ENCODE measurements around the gene OR2D3. TPM values are rescaled to one million over a fixed set of nuclear protein-coding genes. Genes with fewer than 3 reads are reported as not detected.
"Not testable (repeated sequence)": the region's sequence is repeated elsewhere in the genome, so short reads cannot be mapped to it uniquely, and the experiment has no call there.

OR2D3 gene
- total and polyA plus RNA-seq, 9 donors: not detected

GRCh38 chr11:6927030-6927617 is 6.3 kb downstream of the OR2D3 start:
- WGBS (ENCODE audit: insufficient coverage): 21% methylated on average over 6 of the region's 11 CpGs
- H3K4me1 ChIP-seq (ENCODE audit: control insufficient read depth, insufficient read depth, low read length): peaks cover 5% of the 10 kb centered on the region
- H3K27ac ChIP-seq (ENCODE audit: low read length): no peak overlapping the region

GRCh38 chr11:6928916-6929315 is 8.1 kb downstream of the OR2D3 start:
- no peak for DNase-seq
- Histone ChIP-seq H3K9me3 (replicated peaks; ENCODE audit: control insufficient read depth, low read depth, low read length) (no peaks in the 10 kb centered on the region), H3K4me3 (ENCODE audit: low read length) (no peak overlapping the region), H3K27me3 (ENCODE audit: control insufficient read depth, insufficient read depth, low read length) (peaks cover 5% of the 10 kb centered on the region), H3K4me1 (ENCODE audit: control insufficient read depth, insufficient read depth, low read length) (peaks cover 5% of the 10 kb centered on the region), H3K36me3 (ENCODE audit: control insufficient read depth, insufficient read depth, low read length) (no peaks in the 10 kb centered on the region), H3K27ac (ENCODE audit: low read length) (no peak overlapping the region)
- WGBS (ENCODE audit: insufficient coverage): 80% methylated on average over 2 of the region's 4 CpGs

More at GRCh38 chr11:6927030-6927617, 6.3 kb downstream of the OR2D3 start:
- no peak for DNase-seq
- no peaks in the 10 kb centered on the region for H3K36me3 ChIP-seq (ENCODE audit: control insufficient read depth, insufficient read depth, low read length)
- peaks cover 5% of the 10 kb centered on the region for H3K27me3 ChIP-seq (ENCODE audit: control insufficient read depth, insufficient read depth, low read length)
- peak overlapping the region; percentile 58 for H3K4me3 ChIP-seq (ENCODE audit: low read length)
- H3K9me3 ChIP-seq (replicated peaks; ENCODE audit: control insufficient read depth, low read depth, low read length): no peaks in the 10 kb centered on the region

- no peaks in the 10 kb centered on the region for H3K36me3 ChIP-seq (ENCODE audit: control insufficient read depth, insufficient read depth, low read length)
- DNase-seq: peak; percentile 46
- H3K27ac ChIP-seq (ENCODE audit: low read length): no peak overlapping the region
- H3K27me3 ChIP-seq (ENCODE audit: control insufficient read depth, insufficient read depth, low read length): peaks cover 4% of the 10 kb centered on the region
- peaks cover 4% of the 10 kb centered on the region for H3K4me1 ChIP-seq (ENCODE audit: control insufficient read depth, insufficient read depth, low read length)
- no peaks in the 10 kb centered on the region for H3K9me3 ChIP-seq (replicated peaks; ENCODE audit: control insufficient read depth, low read depth, low read length)
- H3K4me3 ChIP-seq (ENCODE audit: low read length): no peak overlapping the region
- no CpG with 5 or more reads among the region's 3 CpGs for WGBS (ENCODE audit: insufficient coverage)
These were observed 10.4 kb downstream of the OR2D3 start for GRCh38 chr11:6931146-6931713.

DNA sequence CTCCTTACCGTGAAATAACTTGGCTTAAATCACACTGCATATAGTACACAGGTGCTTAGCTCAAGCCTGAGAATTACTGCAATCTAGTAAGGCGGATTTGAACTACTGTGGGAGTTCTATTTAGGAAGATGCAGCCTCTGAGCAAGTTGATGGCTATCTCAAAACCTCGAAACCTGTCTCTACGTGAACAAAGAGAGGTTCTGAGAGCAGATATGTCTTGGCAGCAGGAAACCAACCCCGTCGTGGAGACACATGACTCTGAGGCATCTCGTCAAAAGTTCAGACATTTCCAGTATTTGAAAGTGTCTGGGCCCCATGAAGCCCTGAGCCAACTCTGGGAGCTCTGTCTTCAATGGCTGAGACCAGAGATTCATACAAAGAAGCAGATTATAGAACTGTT is 11.3 kb downstream of the OR2D3 start:
- no peaks in the 10 kb centered on the region for H3K27me3 ChIP-seq (ENCODE audit: control insufficient read depth, insufficient read depth, low read length)
- H3K27ac ChIP-seq (ENCODE audit: low read length): no peak overlapping the region
- no peaks in the 10 kb centered on the region for H3K36me3 ChIP-seq (ENCODE audit: control insufficient read depth, insufficient read depth, low read length)
- WGBS (ENCODE audit: insufficient coverage): 79% methylated on average over 5 of the region's 7 CpGs
- DNase-seq: no peak
- H3K4me3 ChIP-seq (ENCODE audit: low read length): no peak overlapping the region
- peaks cover 3% of the 10 kb centered on the region for H3K4me1 ChIP-seq (ENCODE audit: control insufficient read depth, insufficient read depth, low read length)
- H3K9me3 ChIP-seq (replicated peaks; ENCODE audit: control insufficient read depth, low read depth, low read length): no peaks in the 10 kb centered on the region

DNA sequence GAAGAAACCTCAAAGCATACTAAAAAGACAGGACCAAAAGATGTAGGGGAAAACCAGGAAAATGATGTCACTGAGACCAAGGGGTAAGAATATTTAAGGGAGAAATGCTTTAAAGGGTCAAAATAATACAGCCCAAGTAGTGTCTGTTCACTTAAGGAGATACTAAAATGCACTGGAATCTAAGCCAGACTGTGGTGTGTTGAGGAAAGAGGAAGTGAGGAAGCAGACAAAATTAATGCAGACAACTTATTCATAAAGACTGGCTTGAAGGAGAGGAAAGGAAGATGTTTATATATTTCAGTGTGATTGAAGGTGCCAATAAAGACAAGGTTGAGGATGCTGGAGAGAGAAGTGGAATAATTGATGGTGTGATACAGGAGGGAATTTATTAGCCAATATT is 21.2 kb downstream of the OR2D3 start:
- DNase-seq: no peak
- Histone ChIP-seq H3K27ac (ENCODE audit: low read length) (no peak overlapping the region), H3K36me3 (ENCODE audit: control insufficient read depth, insufficient read depth, low read length) (no peaks in the 10 kb centered on the region), H3K9me3 (replicated peaks; ENCODE audit: control insufficient read depth, low read depth, low read length) (no peaks in the 10 kb centered on the region), H3K4me3 (ENCODE audit: low read length) (no peak overlapping the region), H3K4me1 (ENCODE audit: control insufficient read depth, insufficient read depth, low read length) (no peaks in the 10 kb centered on the region), H3K27me3 (ENCODE audit: control insufficient read depth, insufficient read depth, low read length) (no peaks in the 10 kb centered on the region)

DNA sequence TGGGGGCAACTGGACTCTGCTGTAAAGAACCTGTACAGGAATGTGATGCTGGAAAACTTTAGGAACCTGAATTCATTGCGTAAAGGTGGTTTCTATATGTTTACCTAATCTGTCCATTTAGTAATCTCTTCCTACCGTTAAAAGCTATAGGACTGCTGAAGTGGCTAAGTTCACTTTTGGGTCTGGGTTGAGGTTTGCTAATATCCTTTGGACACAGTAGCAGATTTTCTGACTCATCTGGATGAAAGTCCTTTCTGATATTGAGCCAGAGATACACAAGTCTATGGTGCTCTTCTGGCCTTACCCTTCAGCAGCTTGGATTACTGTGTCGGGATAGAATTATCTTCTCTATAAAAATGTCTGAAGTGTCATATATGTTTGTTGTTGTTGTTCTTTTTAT is 22.3 kb downstream of the OR2D3 start:
- Histone ChIP-seq H3K9me3 (replicated peaks; ENCODE audit: control insufficient read depth, low read depth, low read length) (no peaks in the 10 kb centered on the region), H3K27me3 (ENCODE audit: control insufficient read depth, insufficient read depth, low read length) (no peaks in the 10 kb centered on the region), H3K36me3 (ENCODE audit: control insufficient read depth, insufficient read depth, low read length) (no peaks in the 10 kb centered on the region), H3K4me1 (ENCODE audit: control insufficient read depth, insufficient read depth, low read length) (no peaks in the 10 kb centered on the region), H3K4me3 (ENCODE audit: low read length) (no peak overlapping the region), H3K27ac (ENCODE audit: low read length) (no peak overlapping the region)
- DNase-seq: no peak
- WGBS (ENCODE audit: insufficient coverage): 100% methylated on average over 1 of the region's 3 CpGs

- not testable (repeated sequence) for DNase-seq; H3K4me1 ChIP-seq (ENCODE audit: control insufficient read depth, insufficient read depth, low read length); H3K27me3 ChIP-seq (ENCODE audit: control insufficient read depth, insufficient read depth, low read length); H3K9me3 ChIP-seq (replicated peaks; ENCODE audit: control insufficient read depth, low read depth, low read length); H3K36me3 ChIP-seq (ENCODE audit: control insufficient read depth, insufficient read depth, low read length); H3K4me3 ChIP-seq (ENCODE audit: low read length); H3K27ac ChIP-seq (ENCODE audit: low read length)
- WGBS (ENCODE audit: insufficient coverage): 92% methylated on average over 3 of the region's 10 CpGs
These were observed 33.4 kb downstream of the OR2D3 start for GRCh38 chr11:6954248-6954647.

- no peak for DNase-seq
- no peaks in the 10 kb centered on the region for H3K9me3 ChIP-seq (replicated peaks; ENCODE audit: control insufficient read depth, low read depth, low read length)
- no peak overlapping the region for H3K4me3 ChIP-seq (ENCODE audit: low read length)
- H3K27me3 ChIP-seq (ENCODE audit: control insufficient read depth, insufficient read depth, low read length): no peaks in the 10 kb centered on the region
- no peaks in the 10 kb centered on the region for H3K4me1 ChIP-seq (ENCODE audit: control insufficient read depth, insufficient read depth, low read length)
- H3K27ac ChIP-seq (ENCODE audit: low read length): no peak overlapping the region
- no peaks in the 10 kb centered on the region for H3K36me3 ChIP-seq (ENCODE audit: control insufficient read depth, insufficient read depth, low read length)
These were observed 41.3 kb downstream of the OR2D3 start for GRCh38 chr11:6962141-6962540.

GRCh38 chr11:6962673-6963072 is 41.9 kb downstream of the OR2D3 start:
- H3K4me1 ChIP-seq (ENCODE audit: control insufficient read depth, insufficient read depth, low read length): no peaks in the 10 kb centered on the region
- H3K4me3 ChIP-seq (ENCODE audit: low read length): no peak overlapping the region
- no peak for DNase-seq
- WGBS (ENCODE audit: insufficient coverage): no CpG with 5 or more reads among the region's 1 CpG
- no peaks in the 10 kb centered on the region for H3K9me3 ChIP-seq (replicated peaks; ENCODE audit: control insufficient read depth, low read depth, low read length)
- no peaks in the 10 kb centered on the region for H3K36me3 ChIP-seq (ENCODE audit: control insufficient read depth, insufficient read depth, low read length)
- no peak overlapping the region for H3K27ac ChIP-seq (ENCODE audit: low read length)
- H3K27me3 ChIP-seq (ENCODE audit: control insufficient read depth, insufficient read depth, low read length): no peaks in the 10 kb centered on the region

DNA sequence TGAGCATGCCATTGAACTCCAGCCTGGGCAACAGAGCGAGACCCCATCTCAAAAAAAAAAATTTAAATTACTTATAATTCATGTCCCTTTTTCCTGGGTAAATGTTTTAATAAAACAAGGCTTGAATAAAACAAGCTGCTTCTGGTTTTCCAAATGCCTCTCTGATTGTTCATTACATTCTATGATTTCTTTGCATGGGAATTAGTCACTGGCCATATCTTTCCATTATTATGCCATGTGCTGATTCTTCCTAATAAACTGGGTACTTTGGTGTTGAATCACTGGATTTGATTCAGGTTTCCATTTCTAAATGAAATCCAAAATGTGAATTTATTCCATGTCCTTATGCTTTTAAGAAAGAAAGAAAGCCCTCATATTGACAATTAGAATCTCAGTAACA is 48.0 kb downstream of the OR2D3 start:
- no peak overlapping the region for H3K4me3 ChIP-seq (ENCODE audit: low read length)
- no peak for DNase-seq
- WGBS (ENCODE audit: insufficient coverage): no CpG with 5 or more reads among the region's 1 CpG

DNA sequence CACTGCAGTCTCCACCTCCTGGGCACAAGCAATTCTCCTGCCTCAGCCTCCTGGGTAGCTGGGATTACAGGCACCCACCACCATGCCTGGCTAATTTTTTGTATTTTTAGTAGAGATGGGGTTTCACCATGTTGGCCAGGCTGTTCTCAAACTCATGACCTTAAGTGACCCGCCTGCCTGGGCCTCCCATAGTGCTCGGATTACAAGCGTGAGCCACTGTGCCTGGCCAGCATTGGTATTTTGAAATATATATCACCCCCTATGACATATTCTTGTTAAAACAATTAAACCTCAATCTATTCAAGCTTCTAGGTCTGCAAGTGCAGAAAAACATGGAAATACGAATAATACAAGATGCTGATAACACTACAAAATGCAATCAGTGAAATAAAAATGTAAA is 49.1 kb downstream of the OR2D3 start:
- not testable (repeated sequence) for H3K36me3 ChIP-seq (ENCODE audit: control insufficient read depth, insufficient read depth, low read length); H3K4me3 ChIP-seq (ENCODE audit: low read length); H3K9me3 ChIP-seq (replicated peaks; ENCODE audit: control insufficient read depth, low read depth, low read length); H3K27me3 ChIP-seq (ENCODE audit: control insufficient read depth, insufficient read depth, low read length); H3K27ac ChIP-seq (ENCODE audit: low read length); DNase-seq; H3K4me1 ChIP-seq (ENCODE audit: control insufficient read depth, insufficient read depth, low read length)
- 50% methylated on average over 2 of the region's 4 CpGs for WGBS (ENCODE audit: insufficient coverage)

More for the DNA sequence above, 48.0 kb downstream of the OR2D3 start:
- H3K27ac ChIP-seq (ENCODE audit: low read length): no peak overlapping the region
- H3K4me1 ChIP-seq (ENCODE audit: control insufficient read depth, insufficient read depth, low read length): no peaks in the 10 kb centered on the region
- H3K27me3 ChIP-seq (ENCODE audit: control insufficient read depth, insufficient read depth, low read length): no peaks in the 10 kb centered on the region
- H3K9me3 ChIP-seq (replicated peaks; ENCODE audit: control insufficient read depth, low read depth, low read length): no peaks in the 10 kb centered on the region
- H3K36me3 ChIP-seq (ENCODE audit: control insufficient read depth, insufficient read depth, low read length): no peaks in the 10 kb centered on the region

Measured in muscle of leg (tissue), 11 donors.